GM10847 (cell line): Measurements from ENCODE around the gene PARP12.

ENCODE experiments used
- POLR2A ChIP-seq: IDR thresholded peaks from 2 replicates; pipeline ENCODE4 v1.6.1; 2011; ENCODE audit not compliant: insufficient read length; ENCODE audit errors: extremely low read depth

Gene PARP12

GRCh38 chr7:139994356-139994755, 68.4 kb downstream of the PARP12 start:
- TF ChIP-seq POLR2A = no peak

- no peak for TF ChIP-seq POLR2A
These were observed 69.2 kb downstream of the PARP12 start for GRCh38 chr7:139993592-139993991.

GRCh38 chr7:139993169-139993568, 69.6 kb downstream of the PARP12 start:
- no peak for TF ChIP-seq POLR2A

- no peak for TF ChIP-seq POLR2A
These were observed 70.3 kb downstream of the PARP12 start for GRCh38 chr7:139992353-139993044.

GRCh38 chr7:139991911-139992310, 70.8 kb downstream of the PARP12 start:
- TF ChIP-seq POLR2A = no peak

GRCh38 chr7:139991269-139991666, 71.5 kb downstream of the PARP12 start:
- no peak for TF ChIP-seq POLR2A

- no peak for TF ChIP-seq POLR2A
These were observed 72.0 kb downstream of the PARP12 start for GRCh38 chr7:139990571-139991268.

GRCh38 chr7:139990142-139990535, 72.6 kb downstream of the PARP12 start:
- no peak for TF ChIP-seq POLR2A

GRCh38 chr7:139989366-139990141, 73.2 kb downstream of the PARP12 start:
- no peak for TF ChIP-seq POLR2A

- TF ChIP-seq POLR2A = no peak
These were observed 74.8 kb downstream of the PARP12 start for GRCh38 chr7:139987691-139988516.

- TF ChIP-seq POLR2A = no peak
These were observed 76.9 kb downstream of the PARP12 start for GRCh38 chr7:139985811-139986210.

GRCh38 chr7:139984642-139985539, 77.9 kb downstream of the PARP12 start:
- TF ChIP-seq POLR2A = no peak

- no peak for TF ChIP-seq POLR2A
These were observed 79.5 kb downstream of the PARP12 start for GRCh38 chr7:139982927-139983920.
